AG08395 (cell line): ENCODE measurements around the gene MAMLD1.

ENCODE experiments used
- DNase-seq: peaks from one replicate; pipeline ENCODE4 v3.0.0; 2012; ENCODE audit warnings: mixed read lengths, low spot score

Gene MAMLD1

DNA sequence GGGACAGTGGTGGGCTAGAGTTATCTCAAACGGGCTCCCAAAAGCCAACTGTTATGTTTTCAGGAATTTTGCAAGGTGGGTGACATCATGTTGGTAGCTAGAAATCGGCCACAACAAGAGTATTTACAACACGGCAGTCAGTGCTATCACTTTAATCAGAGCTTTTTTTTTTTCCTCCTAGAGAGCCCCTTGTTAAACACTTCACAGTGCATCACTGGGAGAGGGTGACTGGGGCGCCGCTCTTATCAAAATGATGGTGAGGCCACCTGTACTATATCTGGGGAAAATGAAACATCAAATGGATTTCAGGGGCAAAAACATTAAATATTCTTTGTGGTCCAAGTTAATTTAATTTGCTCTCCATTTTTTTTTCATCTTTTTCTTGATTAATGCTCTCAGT, 44.9 kb downstream of the MAMLD1 start:
- DNase-seq: no peak

DNA sequence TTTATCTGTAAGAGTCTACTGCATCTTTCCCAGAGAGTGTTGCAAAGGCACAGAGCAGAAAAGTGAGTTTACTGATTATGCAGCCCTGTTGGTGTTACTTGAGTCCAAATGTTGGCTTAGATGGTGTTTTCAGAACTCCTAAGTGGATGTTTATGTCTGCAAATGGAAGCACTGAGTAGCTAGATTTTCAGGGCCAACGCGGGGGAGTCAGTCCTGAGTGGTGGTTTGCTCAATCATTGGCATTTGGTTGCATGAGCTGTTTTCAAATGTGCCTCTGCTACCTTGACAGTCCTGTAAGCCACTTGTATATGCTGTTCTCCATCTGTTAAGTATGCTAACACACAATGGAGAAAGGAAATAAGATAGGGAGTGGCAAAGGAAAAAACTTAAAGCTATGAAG, 45.4 kb downstream of the MAMLD1 start:
- DNase-seq: no peak

DNA sequence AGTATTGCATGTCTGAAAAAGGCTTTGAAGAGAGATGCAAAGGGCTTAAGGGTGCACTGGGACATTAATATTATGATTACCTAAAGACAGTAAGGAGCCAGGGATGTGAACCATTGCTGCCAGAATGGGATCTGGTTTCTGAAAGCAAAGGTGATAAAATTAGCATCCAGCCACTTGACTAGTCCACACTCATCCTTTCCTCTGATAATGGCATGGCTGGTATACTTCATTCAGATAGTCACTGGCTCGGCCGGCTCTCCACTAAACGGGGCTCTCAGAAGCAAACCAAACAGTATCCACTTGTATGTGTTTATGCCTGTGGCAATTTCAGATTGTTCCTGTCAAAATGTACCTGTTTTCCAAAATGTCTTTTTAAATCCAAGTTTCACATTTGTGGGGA, 46.4 kb downstream of the MAMLD1 start:
- DNase-seq: no peak

DNA sequence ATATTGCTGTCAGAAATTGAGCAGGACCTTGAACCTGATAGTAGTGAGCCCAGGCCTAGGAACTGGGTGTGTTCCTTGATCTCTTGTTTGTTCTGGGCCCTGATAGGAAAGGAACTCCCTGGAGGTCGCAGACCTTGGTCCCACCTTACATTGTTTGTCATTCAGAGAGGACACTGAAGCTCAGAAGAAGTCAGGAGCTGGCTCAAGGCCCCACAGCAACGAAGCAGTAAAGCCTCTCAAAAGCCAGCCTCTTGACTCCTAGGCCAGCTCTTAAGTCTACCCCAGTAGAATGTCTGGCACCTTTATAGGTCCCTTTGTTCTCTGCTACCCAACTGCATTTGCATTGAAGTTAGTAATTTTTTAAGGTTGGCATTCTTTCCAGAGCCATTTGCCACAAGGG, 46.8 kb downstream of the MAMLD1 start:
- DNase-seq: no peak

DNA sequence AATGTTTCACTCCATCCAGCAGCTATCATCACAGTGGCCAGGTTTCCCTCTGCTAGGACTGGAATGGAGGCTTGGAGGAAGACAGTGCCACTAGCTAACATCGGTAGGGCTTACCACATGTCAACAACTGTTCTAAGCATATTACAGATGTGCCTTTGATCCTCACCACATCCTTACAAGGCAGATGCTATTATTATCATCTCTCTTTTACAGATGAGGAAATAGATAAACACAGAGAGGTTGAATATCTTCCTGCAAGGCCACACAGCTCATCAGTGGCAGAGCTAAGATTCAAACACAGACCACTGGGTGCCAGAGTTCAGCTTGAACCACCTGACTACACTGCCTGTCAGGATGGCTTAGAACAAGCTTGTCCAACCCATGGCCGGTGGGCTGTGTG, 47.4 kb downstream of the MAMLD1 start:
- DNase-seq: no peak

DNA sequence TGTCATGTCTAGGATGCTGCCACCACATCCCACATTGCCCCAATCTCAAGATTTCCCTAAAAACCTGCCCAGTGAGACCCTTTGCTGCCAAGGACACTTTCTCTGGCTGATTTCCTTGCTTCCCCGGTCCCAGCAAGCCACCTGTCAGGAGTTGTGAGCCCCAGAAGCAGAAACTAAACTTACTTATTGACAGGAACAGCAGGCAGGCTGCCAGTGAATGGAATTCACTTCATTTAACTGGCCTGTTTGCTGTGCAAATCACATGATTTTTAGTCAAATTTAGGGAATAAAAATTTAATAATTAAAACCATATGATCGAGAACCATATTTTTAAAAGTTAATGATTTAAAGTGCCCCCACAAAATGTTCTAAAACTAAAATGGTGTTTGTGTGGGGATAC, 48.5 kb downstream of the MAMLD1 start:
- DNase-seq: no peak

DNA sequence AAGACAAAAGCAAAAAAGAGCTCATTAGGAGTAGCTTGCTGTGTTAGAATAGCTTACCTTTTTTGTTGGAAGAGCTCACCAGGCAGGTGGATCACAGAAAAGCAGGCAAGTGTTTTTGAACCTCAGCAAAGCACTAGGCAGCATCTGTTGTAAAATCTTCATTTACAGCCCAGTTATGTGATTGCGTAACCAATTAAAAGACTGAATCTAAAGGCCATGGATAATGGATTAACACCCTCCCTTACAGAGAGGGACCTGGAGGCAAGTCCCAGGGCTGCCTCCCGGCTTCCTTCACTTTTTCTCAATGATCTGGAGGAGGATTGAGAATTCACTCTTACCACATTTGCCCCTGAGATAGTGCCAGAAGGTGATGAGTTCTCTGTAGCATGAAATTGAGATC, 51.1 kb downstream of the MAMLD1 start:
- no peak for DNase-seq

DNA sequence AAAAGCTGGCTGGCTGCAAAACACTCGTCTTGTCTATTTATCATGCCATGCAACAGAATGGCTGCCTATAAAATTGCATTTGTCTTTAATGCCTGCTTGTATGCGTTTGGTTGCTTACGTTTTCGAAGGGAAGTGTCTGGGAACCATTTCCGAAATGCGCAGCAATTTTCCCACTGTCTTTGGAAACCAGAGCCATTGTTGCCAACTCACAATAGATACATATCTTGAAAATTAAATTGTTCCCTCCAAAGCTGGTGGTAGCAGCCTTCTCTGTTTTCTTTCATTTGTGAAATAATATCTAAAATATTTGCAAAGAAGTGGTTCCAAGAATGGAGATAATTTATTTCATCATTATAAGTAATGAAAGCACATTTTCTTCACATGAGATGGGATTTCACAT, 53.4 kb downstream of the MAMLD1 start:
- no peak for DNase-seq

DNA sequence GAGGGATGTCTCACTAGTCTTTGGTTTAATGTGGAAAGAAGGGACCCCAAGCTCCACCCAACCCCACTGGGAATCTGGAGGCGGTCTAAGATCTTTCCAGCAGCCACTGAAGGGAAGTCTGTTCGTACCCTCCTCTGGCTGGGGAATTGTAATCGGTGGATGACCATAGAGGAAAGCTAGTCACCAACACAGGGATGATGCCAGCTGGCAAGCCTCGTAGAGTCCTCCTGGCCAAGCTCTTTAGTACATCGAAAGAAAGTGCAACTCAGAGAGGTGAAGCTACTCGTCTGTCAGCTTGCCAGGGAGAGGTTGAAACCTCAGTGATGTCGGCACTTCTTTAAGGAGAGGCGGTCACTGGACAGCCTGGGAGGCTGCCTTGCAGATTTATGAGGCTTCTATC, 58.7 kb downstream of the MAMLD1 start:
- DNase-seq: no peak

DNA sequence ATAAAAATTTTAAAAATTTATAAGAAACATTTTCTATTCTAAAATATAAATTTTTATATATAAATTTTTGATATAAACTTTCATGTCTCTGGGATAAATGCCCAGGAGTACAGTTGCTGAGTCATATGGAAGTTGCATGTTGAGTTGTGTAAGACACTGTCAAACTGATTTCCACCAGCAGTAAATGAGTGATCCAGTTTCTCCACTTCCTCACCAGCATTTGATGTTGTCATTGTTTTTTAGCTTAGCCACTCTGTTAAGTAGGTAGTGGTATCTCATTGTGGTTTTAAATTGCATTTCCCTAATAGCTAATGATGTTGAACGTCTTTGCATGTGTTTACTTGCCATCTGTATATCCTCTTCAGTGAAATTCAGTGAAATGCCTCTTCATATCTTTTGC, 66.5 kb downstream of the MAMLD1 start:
- no peak for DNase-seq

DNA sequence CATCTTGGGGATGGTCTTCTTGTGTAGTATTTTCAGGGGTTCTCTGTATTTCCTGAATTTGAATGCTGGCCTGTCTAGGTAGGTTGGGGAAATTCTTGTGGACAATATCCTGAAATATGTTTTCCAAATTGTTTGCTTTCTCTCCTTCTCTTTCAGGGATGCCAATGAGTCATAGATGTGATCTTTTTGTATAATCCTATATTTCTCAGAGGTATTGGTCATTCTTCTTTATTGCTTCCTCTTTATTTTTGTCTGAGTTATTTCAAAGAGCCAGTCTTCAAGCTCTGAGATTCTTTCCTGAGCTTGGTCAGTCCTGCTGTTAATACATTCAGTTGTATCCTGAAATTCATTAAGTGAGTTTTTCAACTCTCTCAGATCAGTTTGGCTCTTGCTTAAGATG, 73.1 kb downstream of the MAMLD1 start:
- no peak for DNase-seq

DNA sequence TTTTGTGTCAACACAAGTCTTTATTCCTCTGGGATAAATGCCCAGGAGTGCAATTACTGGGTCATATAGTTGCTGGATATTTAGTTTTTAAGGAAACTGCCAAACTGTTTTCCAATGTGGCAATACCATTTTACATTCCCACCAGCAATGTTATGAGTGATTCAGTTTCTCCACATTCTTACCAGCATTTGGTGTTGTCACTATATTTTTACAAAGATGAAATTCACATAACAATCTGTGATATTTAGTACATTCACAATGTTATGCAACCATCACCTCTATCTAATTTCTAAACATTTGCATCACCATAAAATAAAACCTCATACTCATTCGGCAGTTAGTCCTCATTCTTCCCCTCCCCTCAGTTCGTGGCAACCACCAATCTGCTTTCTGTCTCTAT, 75.0 kb downstream of the MAMLD1 start:
- no peak for DNase-seq

DNA sequence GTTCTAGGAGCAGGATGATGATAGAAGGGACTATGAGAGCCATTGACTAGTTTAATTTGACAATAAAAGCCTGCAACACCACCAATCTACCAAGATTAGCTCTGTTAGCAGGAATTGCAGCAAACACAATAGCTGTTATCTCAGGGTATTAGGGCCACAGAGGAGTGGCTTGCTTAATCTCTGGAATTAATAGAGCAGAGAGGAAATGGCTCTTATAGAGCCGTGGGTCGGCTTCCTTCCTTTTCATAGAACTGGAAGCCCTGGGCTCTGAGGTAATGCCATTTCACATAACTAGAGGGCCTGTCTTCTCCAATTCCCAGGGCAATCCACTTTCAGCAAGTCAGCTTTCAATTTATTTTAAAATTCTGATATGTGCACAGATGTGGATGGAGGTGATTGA, 83.0 kb downstream of the MAMLD1 start:
- no peak for DNase-seq

DNA sequence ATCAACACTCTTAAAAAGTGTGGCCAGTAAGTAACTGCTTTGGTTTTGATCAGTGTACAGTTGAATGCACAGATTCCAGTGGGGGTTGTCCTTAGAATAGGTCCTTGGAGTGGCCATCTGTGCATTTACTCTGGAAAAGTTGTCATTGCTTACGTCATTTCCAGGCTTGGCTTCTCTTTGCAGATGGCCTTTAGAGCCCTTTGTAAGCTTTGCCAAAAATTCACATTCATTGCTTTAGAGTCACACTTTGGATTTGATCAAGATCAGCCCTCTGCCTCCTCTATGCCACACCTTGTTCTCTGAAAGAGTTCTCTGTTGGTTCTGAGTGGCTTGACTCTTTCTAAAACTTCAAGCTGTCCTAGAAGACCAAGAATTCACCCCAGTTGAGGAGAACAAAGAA, 83.9 kb downstream of the MAMLD1 start:
- no peak for DNase-seq

DNA sequence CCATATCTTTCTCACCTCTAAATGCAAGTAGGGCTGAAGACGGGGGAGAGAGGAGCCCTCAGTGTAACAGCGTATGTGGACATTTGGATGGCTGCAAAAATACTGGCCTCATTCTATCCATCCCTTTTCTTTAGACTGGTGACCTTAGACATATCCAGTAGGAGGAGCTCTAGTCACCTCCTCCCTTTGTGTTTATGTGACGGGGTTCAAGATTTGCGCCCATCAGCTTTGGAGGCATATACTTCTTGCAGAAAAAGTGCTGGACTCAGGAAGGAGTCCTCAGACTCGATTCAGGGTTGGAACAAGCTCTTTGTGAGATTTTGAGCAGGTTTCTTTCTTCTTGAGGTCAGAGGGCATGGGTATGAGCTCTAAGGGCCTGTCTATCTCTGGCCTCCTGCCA, 86.2 kb downstream of the MAMLD1 start:
- DNase-seq: no peak

DNA sequence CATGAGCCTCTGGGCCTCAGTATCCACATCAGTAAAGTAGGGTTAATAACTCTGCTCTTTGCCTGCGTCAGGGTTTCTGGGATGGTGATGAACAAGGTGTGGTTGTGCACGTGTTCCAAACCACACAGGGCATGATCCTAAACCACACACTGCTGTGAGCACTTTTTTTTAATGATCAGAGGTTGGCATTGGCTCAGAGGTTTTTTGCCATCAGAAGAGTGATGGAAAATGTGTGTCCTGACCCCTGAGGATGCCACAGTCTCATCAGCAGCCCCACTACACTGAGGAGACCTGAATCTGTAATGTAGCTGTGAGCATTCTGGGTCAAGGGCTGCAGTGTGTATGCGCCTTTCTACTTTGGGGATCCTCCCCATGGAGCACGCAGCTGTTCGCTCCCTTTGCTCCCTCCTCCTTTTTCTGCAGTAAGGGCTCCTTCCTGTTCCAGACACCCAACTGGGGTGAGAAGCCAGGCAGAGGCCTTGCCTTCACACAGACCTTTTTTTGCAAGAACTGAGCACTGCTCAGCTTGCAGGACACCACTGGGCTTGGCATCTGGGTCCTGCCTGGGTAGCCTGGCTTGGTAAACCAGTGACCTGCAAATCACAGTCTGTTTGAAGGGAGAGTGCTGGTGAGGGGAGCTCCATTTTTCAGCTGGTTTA, 87.5 kb downstream of the MAMLD1 start:
- DNase-seq: no peak

DNA sequence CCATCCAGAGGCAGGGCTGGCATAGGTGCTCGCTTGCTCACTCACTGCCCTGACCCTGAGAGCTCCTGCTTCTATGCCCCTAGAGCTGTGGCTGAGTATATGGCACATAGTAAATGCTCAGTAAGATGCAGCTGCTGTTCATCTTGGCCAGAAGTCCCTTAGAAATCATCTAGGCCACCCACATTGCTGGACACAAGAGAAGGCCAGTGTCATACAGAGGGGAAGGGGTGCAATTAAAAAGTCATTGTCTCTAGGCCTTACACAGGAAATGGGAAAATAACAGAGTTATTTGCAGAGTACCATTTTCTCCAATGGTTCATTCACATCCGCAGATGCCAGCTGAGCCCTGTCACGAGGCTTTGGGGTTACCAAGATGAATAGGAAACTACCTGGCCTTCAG, 88.8 kb downstream of the MAMLD1 start:
- DNase-seq: no peak

DNA sequence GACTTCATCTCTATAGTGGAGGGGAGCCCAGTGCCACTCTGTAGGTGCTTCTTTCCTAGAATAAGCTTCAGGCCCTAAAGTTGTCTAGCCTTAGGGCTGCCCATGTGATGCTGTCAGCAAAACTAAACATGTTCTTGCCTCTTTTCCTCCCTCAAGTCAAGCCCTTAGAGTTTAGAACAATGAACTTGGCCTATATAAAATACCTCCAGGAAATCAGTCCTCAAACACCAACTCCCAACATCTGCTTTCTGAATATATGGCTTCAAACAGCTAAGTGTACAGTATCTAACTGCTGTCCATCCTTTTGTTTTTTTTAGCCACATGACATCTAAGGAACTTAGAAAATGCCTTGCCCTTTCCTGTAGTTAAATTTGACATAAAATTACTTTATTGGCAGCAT, 91.0 kb downstream of the MAMLD1 start:
- no peak for DNase-seq

DNA sequence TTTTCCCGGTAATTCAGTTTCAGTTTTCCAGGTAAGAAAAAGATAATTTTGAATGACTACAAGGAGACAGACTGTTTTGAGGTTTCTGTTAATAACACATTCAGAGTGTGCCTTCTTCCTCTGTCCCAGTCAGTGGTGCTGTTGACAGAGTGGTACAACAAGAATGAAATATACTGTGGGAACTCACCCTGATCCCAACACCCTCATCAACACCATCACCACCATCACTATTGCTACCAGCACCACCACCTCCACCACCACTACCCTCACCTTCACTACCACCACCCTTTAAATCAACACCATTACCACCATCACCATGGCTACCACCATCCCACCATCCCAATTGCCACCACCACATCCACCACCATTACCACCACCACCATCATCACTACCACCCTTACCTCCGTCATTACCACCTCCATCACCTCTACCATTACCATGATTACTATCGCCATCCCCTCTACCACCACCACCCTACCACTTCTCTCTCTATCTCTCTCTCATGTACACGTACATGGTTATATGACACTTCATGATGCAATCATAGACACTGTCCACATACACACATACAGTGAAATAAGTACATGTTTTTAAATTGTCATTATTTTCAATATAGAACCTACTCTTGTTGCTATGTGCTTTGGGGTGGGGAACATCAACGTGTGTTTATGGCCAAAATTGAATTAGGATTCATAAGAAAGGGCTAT, 91.5 kb downstream of the MAMLD1 start:
- DNase-seq: no peak

DNA sequence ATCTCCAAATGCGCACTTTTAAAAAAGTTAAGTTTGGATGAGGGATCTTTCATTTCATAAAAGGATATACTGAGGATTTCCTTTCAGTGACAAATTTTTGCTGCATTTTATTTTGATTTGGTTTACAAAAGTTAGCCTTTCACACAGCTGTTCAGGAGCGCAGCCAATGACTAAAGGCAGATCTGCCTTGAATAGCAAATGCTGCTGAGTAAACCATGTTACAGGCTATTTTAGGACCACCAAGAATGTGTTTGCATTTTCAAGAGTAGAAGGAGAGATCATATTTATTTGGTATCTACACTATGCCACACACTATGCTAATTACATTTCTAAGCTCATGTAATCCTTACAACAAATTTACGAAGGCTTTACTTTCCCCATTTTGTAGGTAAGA, 92.1 kb downstream of the MAMLD1 start:
- DNase-seq: no peak

DNA sequence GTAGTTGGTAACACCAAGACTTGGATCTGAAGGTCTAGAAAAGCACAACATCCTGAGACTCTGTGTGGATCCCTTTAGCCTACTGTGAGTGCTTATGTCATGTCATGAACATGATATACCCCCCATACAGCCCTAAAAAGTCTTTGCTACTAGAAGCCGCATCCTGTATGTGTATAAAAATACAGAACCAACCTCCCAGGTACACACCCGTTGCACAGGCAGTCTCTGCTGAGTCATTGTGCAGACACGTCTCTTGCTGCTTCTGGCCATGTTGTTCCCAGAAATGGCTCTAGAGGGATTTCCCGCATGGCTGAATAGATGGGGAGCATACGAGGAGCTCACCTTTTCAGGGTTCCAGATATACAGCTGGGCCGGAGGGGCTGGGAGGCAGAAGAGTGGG, 93.3 kb downstream of the MAMLD1 start:
- DNase-seq: no peak

DNA sequence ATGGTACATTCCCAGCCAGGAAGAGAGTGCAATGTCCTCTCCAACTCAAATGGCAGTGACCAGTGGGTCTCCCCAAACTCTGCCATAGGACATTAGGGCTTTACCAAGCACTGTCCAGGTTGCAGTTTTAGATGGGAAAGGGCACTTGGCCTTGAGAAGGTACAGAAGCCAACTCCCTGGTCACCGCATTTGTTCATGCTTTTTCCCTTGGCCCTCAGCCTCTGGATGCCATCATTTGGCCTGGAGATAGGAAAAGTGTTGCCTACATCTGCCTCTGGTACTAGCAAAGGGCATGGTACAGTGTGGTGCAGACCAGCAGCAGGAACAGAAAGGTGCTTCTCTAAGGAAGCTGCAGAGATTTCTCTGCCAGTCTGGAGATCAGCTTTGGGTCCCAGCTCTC, 93.8 kb downstream of the MAMLD1 start:
- no peak for DNase-seq

DNA sequence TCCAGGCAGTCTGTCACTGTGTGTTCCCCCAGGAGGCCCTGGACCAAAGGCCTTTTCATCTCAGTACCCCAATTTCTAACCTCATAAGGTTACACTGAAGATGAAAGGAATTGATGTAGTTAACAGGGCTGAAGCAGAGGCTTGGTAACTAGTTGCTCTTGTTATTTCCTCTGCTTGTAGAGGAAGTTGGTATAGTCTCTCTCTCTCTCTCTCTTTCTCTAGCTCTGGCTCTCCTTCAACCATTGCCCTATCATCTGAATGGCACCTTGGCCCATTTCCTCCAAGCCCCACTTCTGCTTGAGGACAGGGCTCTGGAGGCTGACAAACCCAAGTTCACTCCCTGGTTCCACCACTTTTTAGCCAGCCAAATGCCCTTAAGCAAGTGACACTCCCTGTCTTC, 96.1 kb downstream of the MAMLD1 start:
- DNase-seq: no peak

DNA sequence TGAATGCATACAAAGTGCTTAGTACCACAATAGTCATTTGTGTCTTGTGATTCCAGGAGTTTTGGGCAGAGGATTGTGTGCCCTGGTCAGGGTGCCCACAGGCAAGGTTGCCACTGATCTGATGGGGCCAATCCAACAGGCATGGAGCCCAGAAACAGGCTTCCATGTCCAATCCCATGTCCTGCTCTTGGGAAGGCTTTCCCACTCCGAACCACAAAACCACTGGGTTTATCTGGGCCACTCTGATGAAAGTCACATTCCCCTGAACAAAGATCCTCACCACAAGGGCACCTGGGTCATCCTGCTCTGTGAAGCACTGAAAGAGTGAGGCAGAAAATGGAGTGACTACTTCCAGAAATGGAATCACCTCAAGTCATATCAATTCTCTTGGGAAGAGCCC, 96.9 kb downstream of the MAMLD1 start:
- no peak for DNase-seq
